Erythroblast (primary cell): Measurements from ENCODE around the gene MXRA7.

ENCODE experiments used
- GATA1 ChIP-seq: IDR thresholded peaks from 2 replicates; pipeline ENCODE4 v1.6.1; 2011; ENCODE audit warnings: low read depth, mild to moderate bottlenecking, control low read depth, low read length, moderate library complexity
- POLR2A ChIP-seq: IDR thresholded peaks from 2 replicates; pipeline ENCODE4 v1.6.1; 2011; ENCODE audit warnings: mild to moderate bottlenecking, low read length

GRCh38 chr17:76755285-76755684, 44.5 kb upstream of the MXRA7 start:
- TF ChIP-seq POLR2A (no peak), GATA1 (no peak)
